ENCODE results near the gene TMC4.

TMC4 gene

GRCh38 chr19:54133312-54133956 lies 39.5 kb downstream of the TMC4 start:
- Histone ChIP-seq H3K4me2 (ENCODE audit: low read length) (no peak overlapping the region), H3K27me3 (ENCODE audit: low read depth, low read length) (no peaks in the 10 kb centered on the region), H3K9ac (ENCODE audit: low read length) (no peak overlapping the region), H3K4me3 (ENCODE audit: low read length) (no peak overlapping the region), H2AFZ (ENCODE audit: low read depth, low read length) (no peak overlapping the region), H3K9me3 (ENCODE audit: insufficient read depth, low read length) (no peaks in the 10 kb centered on the region), H3K4me1 (ENCODE audit: low read length) (peaks cover 7% of the 10 kb centered on the region), H3K27ac (ENCODE audit: low read length) (no peak overlapping the region), H3K36me3 (replicated peaks; ENCODE audit: low read depth, low read length) (peaks cover 23% of the 10 kb centered on the region), H4K20me1 (ENCODE audit: insufficient read depth, low read length) (peaks cover 1% of the 10 kb centered on the region; the same call in 1 of the 2 replicates), H3K79me2 (ENCODE audit: low read length) (peaks cover 8% of the 10 kb centered on the region)
- TF ChIP-seq EZH2phosphoT487 (IDR thresholded peaks at IDR 0.05; ENCODE audit: low read depth) (no peak), CTCF (IDR thresholded peaks at IDR 0.05; ENCODE audit: low read depth, low read length) (no peak)

- TF ChIP-seq EZH2phosphoT487 (IDR thresholded peaks at IDR 0.05; ENCODE audit: low read depth) (no peak), CTCF (IDR thresholded peaks at IDR 0.05; ENCODE audit: low read depth, low read length) (no peak)
- Histone ChIP-seq H3K4me3 (ENCODE audit: low read length) (no peak overlapping the region), H3K9me3 (ENCODE audit: insufficient read depth, low read length) (no peaks in the 10 kb centered on the region), H3K9ac (ENCODE audit: low read length) (no peak overlapping the region), H3K27me3 (ENCODE audit: low read depth, low read length) (no peaks in the 10 kb centered on the region), H2AFZ (ENCODE audit: low read depth, low read length) (no peak overlapping the region), H4K20me1 (ENCODE audit: insufficient read depth, low read length) (no peaks in the 10 kb centered on the region), H3K36me3 (replicated peaks; ENCODE audit: low read depth, low read length) (peaks cover 42% of the 10 kb centered on the region), H3K4me2 (ENCODE audit: low read length) (no peak overlapping the region), H3K27ac (ENCODE audit: low read length) (no peak overlapping the region), H3K4me1 (ENCODE audit: low read length) (no peaks in the 10 kb centered on the region), H3K79me2 (ENCODE audit: low read length) (no peaks in the 10 kb centered on the region)
These were observed 43.4 kb downstream of the TMC4 start for GRCh38 chr19:54129617-54129996.

GRCh38 chr19:54128796-54129616 lies 44.0 kb downstream of the TMC4 start:
- Histone ChIP-seq H4K20me1 (ENCODE audit: insufficient read depth, low read length) (no peaks in the 10 kb centered on the region), H3K4me2 (ENCODE audit: low read length) (no peak overlapping the region), H2AFZ (ENCODE audit: low read depth, low read length) (no peak overlapping the region), H3K27me3 (ENCODE audit: low read depth, low read length) (no peaks in the 10 kb centered on the region), H3K9me3 (ENCODE audit: insufficient read depth, low read length) (no peaks in the 10 kb centered on the region), H3K27ac (ENCODE audit: low read length) (no peak overlapping the region), H3K9ac (ENCODE audit: low read length) (no peak overlapping the region), H3K79me2 (ENCODE audit: low read length) (no peaks in the 10 kb centered on the region), H3K36me3 (replicated peaks; ENCODE audit: low read depth, low read length) (peaks cover 44% of the 10 kb centered on the region), H3K4me3 (ENCODE audit: low read length) (no peak overlapping the region), H3K4me1 (ENCODE audit: low read length) (no peaks in the 10 kb centered on the region)
- TF ChIP-seq EZH2phosphoT487 (IDR thresholded peaks at IDR 0.05; ENCODE audit: low read depth): no peak
- TF ChIP-seq CTCF (IDR thresholded peaks at IDR 0.05; ENCODE audit: low read depth, low read length): no peak

GRCh38 chr19:54128441-54128725 lies 44.6 kb downstream of the TMC4 start:
- no peak overlapping the region for H3K4me3 ChIP-seq (ENCODE audit: low read length)
- no peaks in the 10 kb centered on the region for H4K20me1 ChIP-seq (ENCODE audit: insufficient read depth, low read length)
- no peak for TF ChIP-seq EZH2phosphoT487 (IDR thresholded peaks at IDR 0.05; ENCODE audit: low read depth)
- no peak for TF ChIP-seq CTCF (IDR thresholded peaks at IDR 0.05; ENCODE audit: low read depth, low read length)
- H3K36me3 ChIP-seq (replicated peaks; ENCODE audit: low read depth, low read length): peaks cover 46% of the 10 kb centered on the region
- no peaks in the 10 kb centered on the region for H3K9me3 ChIP-seq (ENCODE audit: insufficient read depth, low read length)
- H3K79me2 ChIP-seq (ENCODE audit: low read length): no peaks in the 10 kb centered on the region
- no peaks in the 10 kb centered on the region for H3K4me1 ChIP-seq (ENCODE audit: low read length)
- no peaks in the 10 kb centered on the region for H3K27me3 ChIP-seq (ENCODE audit: low read depth, low read length)
- H3K9ac ChIP-seq (ENCODE audit: low read length): no peak overlapping the region
- H3K4me2 ChIP-seq (ENCODE audit: low read length): no peak overlapping the region
- H3K27ac ChIP-seq (ENCODE audit: low read length): no peak overlapping the region
- H2AFZ ChIP-seq (ENCODE audit: low read depth, low read length): no peak overlapping the region

Measured in OCI-LY3 (cell line).